H1 (cell line): ENCODE data around the gene VSTM2L. TPM values are rescaled to one million over a fixed set of nuclear protein-coding genes. Genes with fewer than 3 reads are reported as not detected.

ENCODE experiments used
- CTCF ChIA-PET: fragments of 300-600 bp; sonication (Branson Sonifier 250); formaldehyde crosslinking; loops from one replicate; lab custom pipeline; 2021; ENCODE audit not compliant: partially characterized antibody; lab: Charles Lee
- POLR2A ChIA-PET: fragments of 300-600 bp; sonication (Branson Sonifier 250); formaldehyde crosslinking; loops from one replicate; lab custom pipeline; 2021; ENCODE audit warnings: inconsistent platforms; ENCODE audit not compliant: partially characterized antibody; lab: Charles Lee
- DNase-seq, 2 experiments: peaks; one replicate each; pipeline versions ENCODE4 v3.0.0 to v3.0.0-alpha.2; 2010 to 2022; ENCODE audit warnings: low spot score in 2 of 2, low read depth in 1 of 2, mixed read lengths in 1 of 2
- FAIRE-seq: peaks from 2 replicates; lab custom pipeline; 2011; peaks lifted over from hg19 to GRCh38; lab: Jason Lieb, UNC
- H2AFZ ChIP-seq: 2 replicates; pipeline ENCODE4 v1.8.1; 2012; ENCODE audit warnings: low read length, inconsistent platforms
- H2AK5ac ChIP-seq: 2 replicates; pipeline ENCODE4 v1.6.1; 2013; ENCODE audit warnings: low read depth, low read length
- H2BK120ac ChIP-seq: replicated peaks from 2 replicates; pipeline ENCODE3; 2013; ENCODE audit warnings: low read depth, low read length, inconsistent platforms
- H2BK12ac ChIP-seq: 2 replicates; pipeline ENCODE4 v1.6.1; 2013; ENCODE audit warnings: low read depth, low read length
- H2BK15ac ChIP-seq: 2 replicates; pipeline ENCODE4 v1.6.1; 2013; ENCODE audit warnings: low read length
- H2BK20ac ChIP-seq: 2 replicates; pipeline ENCODE4 v1.6.1; 2013; ENCODE audit warnings: low read length
- H2BK5ac ChIP-seq: 2 replicates; pipeline ENCODE4 v1.6.1; 2013; ENCODE audit warnings: low read depth, low read length
- H3K14ac ChIP-seq: 2 replicates; pipeline ENCODE4 v1.6.1; 2013; ENCODE audit warnings: inconsistent platforms; ENCODE audit not compliant: insufficient read length
- H3K18ac ChIP-seq: 2 replicates; pipeline ENCODE4 v1.6.1; 2013; ENCODE audit warnings: low read length; ENCODE audit errors: extremely low read depth
- H3K23ac ChIP-seq: 2 replicates; pipeline ENCODE4 v1.6.1; 2013; ENCODE audit warnings: inconsistent platforms; ENCODE audit not compliant: insufficient read length
- H3K23me2 ChIP-seq: 2 replicates; pipeline ENCODE4 v1.6.1; 2013; ENCODE audit warnings: low read depth, low read length
- H3K27ac ChIP-seq: 2 replicates; pipeline ENCODE4 v1.6.1; 2011; ENCODE audit warnings: low read depth, low read length, inconsistent platforms
- H3K27me3 ChIP-seq, 4 experiments: replicated peaks in 1 of 4; 1 replicate in 1 of 4; 2 replicates in 3 of 4; pipeline versions ENCODE4 v1.6.1 to v1.8.1; 2011 to 2013; ENCODE audit warnings: low read length in 3 of 4, mild to moderate bottlenecking in 3 of 4, inconsistent platforms in 2 of 4, mixed read lengths in 2 of 4, moderate library complexity in 1 of 4; ENCODE audit not compliant: control insufficient read depth in 3 of 4, insufficient read depth in 3 of 4; ENCODE audit errors: extremely low read depth in 1 of 4
- H3K36me3 ChIP-seq, 4 experiments: 2 replicates each; pipeline versions ENCODE4 v1.6.1 to v1.8.1; 2011 to 2013; ENCODE audit warnings: mild to moderate bottlenecking in 4 of 4, low read length in 3 of 4, moderate library complexity in 2 of 4, control low read depth in 1 of 4, inconsistent platforms in 1 of 4; ENCODE audit not compliant: insufficient read depth in 4 of 4, control insufficient read depth in 2 of 4
- H3K4ac ChIP-seq: replicated peaks from 2 replicates; pipeline ENCODE3; 2013; ENCODE audit warnings: low read length, low read depth, mixed read lengths, inconsistent platforms; ENCODE audit not compliant: insufficient read length
- H3K4me1 ChIP-seq, 4 experiments: replicated peaks in 1 of 4; 1 replicate in 1 of 4; 2 replicates in 3 of 4; pipeline versions ENCODE4 v1.6.1 to v1.8.1; 2011 to 2013; ENCODE audit warnings: low read length in 3 of 4, inconsistent platforms in 2 of 4, mixed read lengths in 1 of 4; ENCODE audit not compliant: insufficient read depth in 4 of 4, control insufficient read depth in 3 of 4
- H3K4me2 ChIP-seq, 2 experiments: 2 replicates each; pipeline versions ENCODE4 v1.6.1 to v1.8.1; 2011 to 2013; ENCODE audit warnings: low read depth in 2 of 2, low read length in 2 of 2, control low read depth in 1 of 2, inconsistent platforms in 1 of 2, mild to moderate bottlenecking in 1 of 2; ENCODE audit not compliant: insufficient read depth in 1 of 2
- H3K4me3 ChIP-seq, 4 experiments: fragments of 200-600, 300-600 bp in 1 of 4; sonication (generic), shearing (Covaris generic), sonication (Bioruptor Twin) in 1 of 4; 2 replicates each; pipeline versions ENCODE4 v1.5.1 to v1.8.1; 2011 to 2016; ENCODE audit warnings: low read length in 4 of 4, low read depth in 3 of 4, control low read depth in 2 of 4, inconsistent platforms in 2 of 4, mild to moderate bottlenecking in 2 of 4, mixed read lengths in 1 of 4, moderate library complexity in 1 of 4; ENCODE audit not compliant: insufficient read depth in 2 of 4; ENCODE audit errors: extremely low read depth in 1 of 4
- H3K56ac ChIP-seq: replicated peaks from 2 replicates; pipeline ENCODE3; 2013; ENCODE audit warnings: low read depth, mild to moderate bottlenecking, mixed read lengths, low read length, inconsistent platforms; ENCODE audit not compliant: insufficient read length
- H3K79me1 ChIP-seq: 2 replicates; pipeline ENCODE4 v1.6.1; 2013; ENCODE audit warnings: low read depth, low read length, control low read depth
- H3K79me2 ChIP-seq, 2 experiments: 2 replicates each; pipeline versions ENCODE4 v1.6.1 to v1.8.1; 2012 to 2013; ENCODE audit warnings: low read length in 2 of 2, mild to moderate bottlenecking in 2 of 2, inconsistent platforms in 1 of 2; ENCODE audit not compliant: insufficient read depth in 2 of 2, control insufficient read depth in 1 of 2
- H3K9ac ChIP-seq, 4 experiments: replicated peaks in 1 of 4; 1 replicate in 1 of 4; 2 replicates in 3 of 4; pipeline versions ENCODE4 v1.6.1 to v1.8.1; 2011 to 2013; ENCODE audit warnings: low read depth in 3 of 4, low read length in 3 of 4, control low read depth in 2 of 4, mild to moderate bottlenecking in 2 of 4, moderate library complexity in 2 of 4, inconsistent platforms in 1 of 4; ENCODE audit errors: extremely low read depth in 1 of 4
- H3K9me3 ChIP-seq, 2 experiments: 2 replicates each; pipeline versions ENCODE4 v1.6.1 to v1.8.1; 2012 to 2013; ENCODE audit warnings: mild to moderate bottlenecking in 2 of 2, moderate library complexity in 2 of 2, control low read depth in 1 of 2, inconsistent platforms in 1 of 2, low read depth in 1 of 2, low read length in 1 of 2, mixed read lengths in 1 of 2; ENCODE audit not compliant: insufficient read depth in 2 of 2
- H4K20me1 ChIP-seq, 2 experiments: replicated peaks in 1 of 2; 2 replicates each; pipeline versions ENCODE3 to v1.8.1; 2011 to 2013; ENCODE audit warnings: inconsistent platforms in 2 of 2, low read length in 2 of 2, mild to moderate bottlenecking in 1 of 2; ENCODE audit not compliant: insufficient read depth in 2 of 2, control insufficient read depth in 1 of 2
- H4K5ac ChIP-seq: 2 replicates; pipeline ENCODE4 v1.6.1; 2013; ENCODE audit warnings: low read length, low read depth, mixed read lengths, inconsistent platforms; ENCODE audit not compliant: insufficient read length
- H4K8ac ChIP-seq: 2 replicates; pipeline ENCODE4 v1.8.0; 2013; ENCODE audit warnings: mild to moderate bottlenecking, moderate library complexity, low read length, inconsistent platforms; ENCODE audit not compliant: insufficient read depth; ENCODE audit errors: extremely low read depth
- H4K91ac ChIP-seq: replicated peaks from 2 replicates; pipeline ENCODE3; 2013; ENCODE audit warnings: low read length, mixed read lengths, inconsistent platforms; ENCODE audit not compliant: insufficient read length
- SAP30 ChIP-seq: fragments of 300-600 bp; sonication (generic); IDR thresholded peaks from 2 replicates; pipeline ENCODE4 v1.7.1; 2012; ENCODE audit warnings: low read length, moderate library complexity, mild to moderate bottlenecking, inconsistent platforms; ENCODE audit not compliant: insufficient read depth, insufficient replicate concordance
- WGBS, 2 experiments: shearing (Covaris generic) in 1 of 2; methylation state at CpG; one replicate each; pipeline versions ENCODE4 v1.1.6 to v1.1.7; 2013 to 2015; ENCODE audit warnings: low lambda C conversion rate in 2 of 2, mixed read lengths in 2 of 2, inconsistent platforms in 1 of 2, low coverage in 1 of 2, missing lambda C conversion rate in 1 of 2; ENCODE audit not compliant: insufficient replicate concordance in 2 of 2, insufficient coverage in 1 of 2, insufficient read length in 1 of 2; ENCODE audit errors: extremely low coverage in 1 of 2, missing lambda C conversion rate in 1 of 2; 5-methylcytosine and 5-hydroxymethylcytosine counted together
- polyA plus RNA-seq, 7 experiments: library from polyadenylated mRNA; depleted of rRNA in 3 of 7; stranded (reverse) in 5 of 7; unstranded in 2 of 7; fragments of >200 nt in 5 of 7; fragments of 200-250 nt in 2 of 7; gene quantifications; 1 replicate in 5 of 7; 2 replicates in 1 of 7; 4 replicates in 1 of 7; pipeline versions ENCODE4 v1.2.1 to v1.2.3, GENCODE V29; 2011 to 2013; ENCODE audit warnings: missing spikeins in 2 of 7, mixed read lengths in 2 of 7
- total RNA-seq: library from RNA; stranded (reverse); fragmentation: NEBNext Ultra II Directional; extraction: Animal tissue kit (Norgen Biotek cat#: 25700); gene quantifications from 2 replicates; pipeline ENCODE4 v1.2.1, GENCODE V29; 2021

Gene VSTM2L
- total and polyA plus RNA-seq, 2 of the 8 experiments (the other 6 are each of a cell fraction or from before 2014, with no cell fraction given) = 1.3 to 3.2 TPM

DNA sequence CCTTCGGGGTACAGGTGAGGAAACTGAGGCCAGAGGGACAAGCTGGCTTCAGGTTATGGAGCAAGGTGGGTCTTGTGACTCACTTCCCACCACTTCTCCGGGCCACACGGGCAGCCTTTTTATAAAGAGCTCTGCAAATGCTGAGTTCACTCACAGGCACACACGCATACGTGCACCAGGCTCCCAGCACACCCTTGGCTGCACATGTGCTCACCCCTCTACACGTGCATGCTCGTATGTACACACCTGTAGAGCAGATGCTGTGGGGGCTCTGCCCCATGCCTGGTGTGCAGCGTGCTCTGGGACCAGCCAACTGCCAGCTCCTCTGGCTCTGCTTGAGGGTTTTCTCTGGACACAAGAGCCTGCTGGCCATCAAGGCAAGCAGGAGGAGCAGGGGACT lies 29.1 kb downstream of the VSTM2L start:
- Histone ChIP-seq H4K8ac (no peak overlapping the region), H3K79me2 (no peaks in the 10 kb centered on the region), H3K4me2 (no peak overlapping the region), H2AFZ (no peak overlapping the region), H3K14ac (no peak overlapping the region), H3K27me3 (no peaks in the 10 kb centered on the region), H2BK15ac (0 out of 2 replicates have a peak overlapping the region, but pooled peaks have one; percentile 72), H2BK20ac (peak overlapping the region; percentile 6; the same call in 1 of the 2 replicates), H2BK120ac (no peak overlapping the region), H3K4ac (no peak overlapping the region), H2BK5ac (0 out of 2 replicates have a peak overlapping the region, but pooled peaks have one; percentile 24), H3K79me1 (no peaks in the 10 kb centered on the region), H3K9me3 (no peaks in the 10 kb centered on the region), H3K23ac (no peak overlapping the region), H4K91ac (no peak overlapping the region), H3K18ac (no peak overlapping the region), H2BK12ac (no peak overlapping the region), H3K4me1 (peaks cover 0 to 17% (median 5%) of the 10 kb centered on the region in 4 experiments; a peak in 6 of 7 replicates), H4K20me1 (no peaks in the 10 kb centered on the region), H3K27ac (no peak overlapping the region), H3K56ac (no peak overlapping the region), H3K4me3 (no peak overlapping the region), H3K36me3 (no peaks in the 10 kb centered on the region), H3K9ac (no peak overlapping the region), H3K23me2 (no peaks in the 10 kb centered on the region), H4K5ac (no peak overlapping the region), H2AK5ac (0 out of 2 replicates have a peak overlapping the region, but pooled peaks have one; percentile 82)
- ChIA-PET POLR2A (interaction anchor here (1.1 to 3.3 kb wide), 3 partner anchors 22 to 49 kb away, joined by 3 to 8 read pairs (median 4); no protein-coding TSS in a partner anchor), CTCF (interaction anchor here (0.7 to 5.7 kb wide), 5 partner anchors 11 to 368 kb away, joined by 3 to 42 read pairs (median 6); no protein-coding TSS in a partner anchor)
- WGBS, 2 experiments = 88% methylated on average over 8 of the region's 8 CpGs; no CpG with 5 or more reads in 1 of the 2 experiments
- FAIRE-seq (no peak), DNase-seq (no peak)
- TF ChIP-seq SAP30 = no peak
